Measurements from ENCODE around the gene CDY2B.
"Not testable (repeated sequence)": the region's sequence is repeated elsewhere in the genome, so short reads cannot be mapped to it uniquely, and the experiment has no call there.

CDY2B gene, protein sequence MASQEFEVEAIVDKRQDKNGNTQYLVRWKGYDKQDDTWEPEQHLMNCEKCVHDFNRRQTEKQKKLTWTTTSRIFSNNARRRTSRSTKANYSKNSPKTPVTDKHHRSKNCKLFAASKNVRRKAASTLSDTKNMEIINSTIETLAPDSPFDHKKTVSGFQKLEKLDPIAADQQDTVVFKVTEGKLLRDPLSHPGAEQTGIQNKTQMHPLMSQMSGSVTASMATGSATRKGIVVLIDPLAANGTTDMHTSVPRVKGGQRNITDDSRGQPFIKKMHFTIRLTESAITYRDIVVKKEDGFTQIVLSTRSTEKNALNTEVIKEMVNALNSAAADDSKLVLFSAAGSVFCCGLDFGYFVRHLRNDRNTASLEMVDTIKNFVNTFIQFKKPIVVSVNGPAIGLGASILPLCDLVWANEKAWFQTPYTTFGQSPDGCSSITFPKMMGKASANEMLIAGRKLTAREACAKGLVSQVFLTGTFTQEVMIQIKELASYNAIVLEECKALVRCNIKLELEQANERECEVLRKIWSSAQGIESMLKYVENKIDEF

GRCh38 chrY:17880120-17880519 lies at the start of gene CDY2B:
CDY2B (minus strand) TSS chrY:17880220; CDS start chrY:17879892, 328 bp downstream.
- in situ Hi-C loops (cut with MboI; ENCODE audit: low sequenced_read_pairs): not testable (repeated sequence)

- in situ Hi-C loops (cut with MboI; ENCODE audit: low sequenced_read_pairs): not testable (repeated sequence)
These were observed 28.0 kb upstream of the CDY2B start for GRCh38 chrY:17908009-17908408.

DNA sequence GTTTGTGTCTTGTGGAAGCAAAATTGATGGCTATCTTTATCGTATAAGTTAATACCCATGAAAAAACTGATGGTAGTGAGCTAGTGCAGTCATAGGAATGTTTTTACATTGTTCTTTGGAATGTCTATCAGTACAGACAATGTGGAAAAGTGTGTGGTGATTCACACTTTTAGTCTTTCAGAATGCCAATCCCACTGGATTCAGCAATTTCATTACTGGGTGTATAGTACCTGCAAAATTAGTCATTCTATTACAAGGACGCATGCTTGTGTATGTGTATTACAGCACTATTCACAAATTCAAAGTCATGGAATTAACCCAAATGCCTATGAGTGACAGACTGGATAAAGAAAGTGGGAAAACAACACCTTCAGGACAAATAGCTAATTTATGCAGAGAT lies 27.3 kb upstream of the CDY2B start:
- in situ Hi-C loops (cut with MboI; ENCODE audit: low sequenced_read_pairs): not testable (repeated sequence)

GRCh38 chrY:17881697-17882096 lies 1.7 kb upstream of the CDY2B start:
- in situ Hi-C loops (cut with MboI; ENCODE audit: low sequenced_read_pairs): not testable (repeated sequence)

- in situ Hi-C loops (cut with MboI; ENCODE audit: low sequenced_read_pairs): not testable (repeated sequence)
These were observed 3.3 kb downstream of the CDY2B start for GRCh38 chrY:17876767-17877166.

DNA sequence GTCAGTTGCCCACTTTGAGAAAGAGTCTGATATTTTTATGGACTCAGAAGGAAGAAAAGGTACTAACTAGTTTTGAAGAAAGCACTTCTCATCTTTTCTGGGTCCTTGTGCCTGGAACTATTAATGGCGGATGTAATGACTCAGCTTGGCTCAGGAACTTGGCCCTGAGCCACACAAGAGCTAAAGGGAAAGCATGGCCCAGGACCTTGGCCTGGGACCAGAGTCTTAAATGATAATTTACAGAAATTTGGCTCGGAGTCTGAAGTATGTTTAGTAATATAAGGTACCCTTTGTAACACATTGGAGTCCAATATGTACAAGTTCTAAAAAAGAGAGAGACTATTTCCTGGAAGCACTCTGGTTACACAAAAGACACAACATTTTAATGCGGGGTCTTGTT lies 4.6 kb downstream of the CDY2B start:
- in situ Hi-C loops (cut with MboI; ENCODE audit: low sequenced_read_pairs): not testable (repeated sequence)

DNA sequence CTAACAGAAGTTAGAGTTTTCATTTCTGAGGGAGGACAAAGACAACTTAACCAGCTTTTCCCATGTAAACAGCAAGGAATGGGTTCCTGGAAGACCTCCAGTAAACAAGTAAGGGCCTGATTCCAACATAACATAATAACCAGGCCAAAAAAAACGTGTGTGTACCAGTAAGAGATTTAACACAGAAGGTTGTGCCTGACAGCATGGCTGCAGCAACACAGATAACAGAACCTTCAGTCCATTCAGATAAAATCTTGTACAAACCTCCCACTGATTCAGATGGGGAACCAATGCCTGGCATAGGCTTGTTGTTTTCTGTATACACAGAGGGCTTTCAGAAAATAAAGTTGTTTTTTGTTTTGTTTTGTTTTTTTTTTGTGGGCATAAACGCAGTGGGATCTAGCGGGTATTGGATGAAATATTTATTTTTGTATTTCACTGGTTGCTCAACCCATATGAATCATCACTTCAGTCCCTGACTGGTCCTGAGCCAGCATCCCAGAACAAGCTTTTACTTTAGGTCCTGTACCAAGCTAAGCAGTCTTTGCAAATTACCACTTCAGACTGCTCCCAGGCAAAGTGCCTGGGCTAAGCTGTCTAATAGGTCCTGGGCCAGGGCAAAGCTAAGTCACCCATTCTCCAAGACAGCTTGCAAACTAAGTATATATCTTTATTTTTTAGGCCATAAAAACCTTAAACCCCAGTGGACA lies 8.7 kb downstream of the CDY2B start:
- in situ Hi-C loops (cut with MboI; ENCODE audit: low sequenced_read_pairs): not testable (repeated sequence)

DNA sequence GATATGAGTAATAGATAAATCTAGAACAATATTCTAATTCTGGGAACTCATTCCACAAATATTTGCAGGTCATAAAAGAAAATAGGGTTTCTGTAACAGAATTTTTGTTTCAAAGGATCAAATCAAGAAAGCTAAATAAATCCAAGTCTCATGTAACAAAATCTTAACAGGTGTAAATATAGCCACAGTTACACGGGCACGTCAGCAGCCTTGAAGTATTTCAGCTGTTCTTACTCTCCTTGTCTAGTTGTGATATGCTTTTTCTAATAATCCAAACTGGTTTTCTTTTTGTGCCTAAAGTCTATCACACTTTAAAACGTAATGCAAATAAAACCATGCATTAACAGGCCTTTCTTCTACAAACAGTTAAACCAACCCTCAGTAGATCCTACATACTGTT lies 9.3 kb downstream of the CDY2B start:
- in situ Hi-C loops (cut with MboI; ENCODE audit: low sequenced_read_pairs): not testable (repeated sequence)

- in situ Hi-C loops (cut with MboI; ENCODE audit: low sequenced_read_pairs): not testable (repeated sequence)
These were observed 12.2 kb downstream of the CDY2B start for GRCh38 chrY:17867850-17868249.

DNA sequence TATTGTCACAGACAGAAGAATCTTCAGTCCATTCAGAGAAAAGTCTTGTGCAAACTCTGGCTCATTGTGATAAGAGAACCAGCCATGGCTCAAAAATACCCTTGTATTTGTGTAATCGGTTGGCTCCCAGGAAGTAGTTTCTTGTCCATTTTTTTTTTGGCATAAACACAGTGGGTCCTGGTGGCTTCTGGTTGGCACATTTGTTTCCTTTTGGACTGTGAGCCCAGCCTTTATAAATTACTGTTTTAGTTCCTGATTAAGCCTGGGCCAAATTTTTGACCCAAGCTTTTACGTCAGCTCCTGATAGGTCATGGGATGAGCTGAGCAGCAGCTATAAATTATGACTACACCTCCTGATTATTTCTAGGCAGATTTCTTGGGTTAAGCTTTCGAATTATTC lies 19.4 kb downstream of the CDY2B start:
- in situ Hi-C loops (cut with MboI; ENCODE audit: low sequenced_read_pairs): not testable (repeated sequence)

DNA sequence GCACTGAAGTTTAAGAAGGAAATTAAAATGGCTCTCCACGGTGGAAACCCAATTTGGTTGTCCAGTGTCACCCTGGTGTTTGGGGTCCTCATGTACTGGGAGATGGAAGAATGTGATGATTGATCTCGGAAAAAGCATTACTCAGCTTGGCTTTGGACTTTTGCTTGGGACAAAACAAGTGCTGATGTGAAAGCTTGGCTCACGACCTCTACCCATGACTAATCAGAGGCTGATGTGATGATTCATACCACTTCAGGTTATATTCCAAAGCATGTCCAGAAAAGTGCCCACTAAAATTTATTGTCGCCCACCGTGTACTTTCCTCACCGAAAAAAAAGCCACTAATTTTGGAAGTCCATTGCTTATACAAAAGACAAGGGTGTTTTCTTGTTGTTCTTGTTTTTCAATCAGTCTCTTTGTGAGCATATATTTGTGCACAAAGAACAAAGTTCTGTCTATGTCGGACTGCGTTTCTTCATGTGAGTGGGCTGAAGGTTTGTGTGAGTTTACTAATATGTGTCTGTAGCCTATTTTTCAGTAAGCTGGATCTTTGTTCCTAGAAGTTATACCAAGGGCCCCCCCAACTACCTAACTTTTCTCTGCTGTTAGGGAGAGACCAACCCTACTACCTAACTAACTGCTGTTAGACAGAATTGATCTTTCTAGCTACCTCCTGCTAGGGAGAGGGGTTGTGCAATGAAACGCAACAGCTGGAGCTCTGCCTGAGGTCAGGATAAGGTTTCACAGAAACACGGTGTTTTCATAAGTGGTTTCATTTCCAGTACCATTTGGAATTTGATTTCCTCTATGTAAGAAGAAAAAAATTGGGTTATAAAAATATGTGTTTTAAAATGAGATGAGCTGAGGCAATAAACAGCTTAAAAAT lies 22.8 kb downstream of the CDY2B start:
- in situ Hi-C loops (cut with MboI; ENCODE audit: low sequenced_read_pairs): not testable (repeated sequence)

DNA sequence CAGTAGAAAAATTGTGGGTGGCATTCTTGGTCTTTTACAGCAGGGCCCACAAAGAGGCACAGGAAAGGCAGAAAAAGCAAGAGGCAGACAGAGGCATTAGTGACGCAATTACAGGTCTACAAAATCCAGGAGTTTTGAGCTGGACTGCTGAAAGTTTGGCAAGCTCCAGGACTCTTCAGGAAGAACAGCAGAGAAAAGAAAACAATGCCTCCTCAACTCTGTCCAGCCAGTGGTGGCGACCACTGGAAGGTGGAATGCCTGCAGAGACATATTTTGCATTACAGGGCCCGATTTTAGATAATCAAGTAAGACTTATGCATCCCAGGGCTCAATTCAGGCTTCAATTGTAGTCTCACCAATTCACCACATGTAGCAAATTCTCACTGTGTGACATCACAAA lies 23.5 kb downstream of the CDY2B start:
- in situ Hi-C loops (cut with MboI; ENCODE audit: low sequenced_read_pairs): not testable (repeated sequence)

GRCh38 chrY:17849131-17849530 lies 30.9 kb downstream of the CDY2B start:
- in situ Hi-C loops (cut with MboI; ENCODE audit: low sequenced_read_pairs): not testable (repeated sequence)

DNA sequence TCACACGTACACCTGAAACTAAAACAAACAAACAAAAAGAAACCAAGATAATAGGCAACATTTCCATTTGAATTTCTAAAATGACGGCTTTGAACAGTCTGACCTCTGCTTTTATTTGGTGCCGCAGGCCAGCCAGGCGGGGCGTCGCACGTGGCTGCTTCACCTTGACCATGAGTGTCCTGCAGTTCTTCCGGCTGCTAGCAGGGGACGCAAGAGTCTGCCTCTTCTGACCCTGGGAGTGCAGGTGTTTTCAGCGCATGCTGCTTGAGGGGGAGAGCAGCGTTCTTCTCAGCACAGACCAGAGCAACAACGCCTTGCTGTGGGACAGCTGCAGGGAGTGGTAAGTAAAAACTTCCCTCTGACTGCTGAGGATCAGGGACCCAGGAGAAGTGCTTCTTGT lies 47.9 kb downstream of the CDY2B start:
- in situ Hi-C loops (cut with MboI; ENCODE audit: low sequenced_read_pairs): not testable (repeated sequence)

All from HL-60/S4 treated with phorbol 12-myristate 13-acetate at 8.2 ng/mL for 4 days and 3 days (cell line).